Measurements from ENCODE around the gene CCDC192. TPM values are rescaled to one million over a fixed set of nuclear protein-coding genes. Genes with fewer than 3 reads are reported as not detected.
"Not testable (repeated sequence)": the region's sequence is repeated elsewhere in the genome, so short reads cannot be mapped to it uniquely, and the experiment has no call there.

The CCDC192 gene
- total RNA-seq, 6 experiments from 2014 or later = not detected

DNA sequence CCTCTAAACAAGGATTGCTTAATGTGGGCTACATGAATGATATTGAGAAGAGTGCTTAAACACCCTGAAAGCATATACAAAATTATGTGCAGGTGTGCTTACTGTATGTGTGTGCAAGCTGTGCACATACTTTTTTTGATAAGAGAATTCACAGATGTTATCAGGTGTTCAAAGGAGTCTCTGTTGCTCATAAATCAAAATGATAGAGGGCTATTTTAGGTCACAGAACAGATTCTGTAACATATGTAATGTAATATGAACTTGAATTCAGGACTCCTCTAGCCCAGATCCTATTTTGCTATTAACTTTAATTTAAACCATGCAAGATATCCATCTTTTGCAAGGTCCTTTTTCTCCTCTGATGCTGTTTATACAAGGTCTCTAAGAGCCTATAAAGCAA lies 38.2 kb downstream of the CCDC192 start:
- Histone ChIP-seq H3K4me1 (no peaks in the 10 kb centered on the region), H3K4me3 (no peak overlapping the region), H3K27me3 (no peaks in the 10 kb centered on the region), H3K9me3 (no peaks in the 10 kb centered on the region), H3K27ac (no peak overlapping the region), H3K36me3 (no peaks in the 10 kb centered on the region)
- ATAC-seq = no peak
- no peak for DNase-seq
- TF ChIP-seq POLR2A (IDR thresholded peaks at IDR 0.05) (no peak), CTCF (IDR thresholded peaks at IDR 0.05) (no peak)
- intact Hi-C loops (cut with DNase I) = no loop called here

DNA sequence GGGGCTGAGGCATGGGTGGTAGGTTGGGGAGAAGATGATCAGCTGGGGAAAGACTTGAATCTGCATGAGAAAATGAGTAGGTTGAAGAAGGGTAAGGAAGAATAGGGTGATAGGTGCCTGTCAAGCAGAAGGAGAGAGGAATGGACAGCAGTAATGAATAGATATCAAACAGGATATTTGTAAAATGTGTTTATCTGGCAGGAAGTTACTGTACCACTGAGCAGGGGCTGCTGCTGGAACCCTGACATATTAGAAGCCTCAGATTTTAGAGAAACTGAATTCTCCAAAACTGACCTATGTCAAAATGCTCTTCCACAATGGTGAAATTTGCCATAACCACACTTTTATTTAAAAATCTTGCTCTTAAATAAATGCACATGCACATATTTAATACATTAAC lies 41.0 kb downstream of the CCDC192 start:
- Histone ChIP-seq H3K9me3 (no peaks in the 10 kb centered on the region), H3K27me3 (no peaks in the 10 kb centered on the region), H3K4me3 (no peak overlapping the region), H3K36me3 (no peaks in the 10 kb centered on the region), H3K4me1 (no peaks in the 10 kb centered on the region), H3K27ac (no peak overlapping the region)
- no peak for TF ChIP-seq POLR2A (IDR thresholded peaks at IDR 0.05)
- TF ChIP-seq CTCF (IDR thresholded peaks at IDR 0.05) = no peak
- no peak for ATAC-seq
- DNase-seq = no peak
- intact Hi-C loops (cut with DNase I) = no loop called here

DNA sequence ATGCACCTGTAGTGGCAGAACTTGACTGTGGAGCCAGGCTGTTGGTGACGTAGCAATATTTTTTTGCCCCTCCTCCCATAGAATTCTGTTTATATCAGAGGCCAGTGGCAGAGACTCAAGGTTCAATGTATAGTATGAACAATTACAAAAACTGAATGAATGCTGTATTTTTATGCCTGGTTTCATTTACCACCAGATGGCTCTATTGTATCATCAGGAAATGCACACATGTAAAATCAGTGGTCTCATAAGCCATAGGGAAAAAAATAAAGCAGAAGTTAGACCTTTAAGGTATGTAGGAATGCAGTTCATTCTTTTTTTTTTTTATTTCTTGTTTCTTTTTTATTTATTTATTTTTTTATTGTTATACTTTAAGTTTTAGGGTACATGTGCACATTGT lies 43.6 kb downstream of the CCDC192 start:
- ATAC-seq = peak in 1 of 4 donors; percentile 28
- Histone ChIP-seq H3K27ac (no peak overlapping the region), H3K4me3 (no peak overlapping the region), H3K27me3 (no peaks in the 10 kb centered on the region), H3K36me3 (no peaks in the 10 kb centered on the region), H3K4me1 (no peaks in the 10 kb centered on the region), H3K9me3 (no peaks in the 10 kb centered on the region)
- no peak for DNase-seq
- intact Hi-C loops (cut with DNase I) = no loop called here
- TF ChIP-seq POLR2A (IDR thresholded peaks at IDR 0.05) = no peak
- TF ChIP-seq CTCF (IDR thresholded peaks at IDR 0.05) = peak; percentile 20 to 45 (median 38)
- 58% methylated on average over 1 of the region's 1 CpG for WGBS (ENCODE audit: insufficient coverage, low coverage, low lambda C conversion rate, missing lambda C conversion rate)

GRCh38 chr5:127752503-127753265 lies 49.5 kb downstream of the CCDC192 start:
- 74% methylated on average over 17 of the region's 32 CpGs for WGBS (ENCODE audit: insufficient coverage, low coverage, low lambda C conversion rate, missing lambda C conversion rate)
- H3K36me3 ChIP-seq; intact Hi-C loops (cut with DNase I); H3K4me3 ChIP-seq; H3K27ac ChIP-seq; DNase-seq; H3K27me3 ChIP-seq; H3K4me1 ChIP-seq; ATAC-seq; H3K9me3 ChIP-seq: not testable (repeated sequence)

DNA sequence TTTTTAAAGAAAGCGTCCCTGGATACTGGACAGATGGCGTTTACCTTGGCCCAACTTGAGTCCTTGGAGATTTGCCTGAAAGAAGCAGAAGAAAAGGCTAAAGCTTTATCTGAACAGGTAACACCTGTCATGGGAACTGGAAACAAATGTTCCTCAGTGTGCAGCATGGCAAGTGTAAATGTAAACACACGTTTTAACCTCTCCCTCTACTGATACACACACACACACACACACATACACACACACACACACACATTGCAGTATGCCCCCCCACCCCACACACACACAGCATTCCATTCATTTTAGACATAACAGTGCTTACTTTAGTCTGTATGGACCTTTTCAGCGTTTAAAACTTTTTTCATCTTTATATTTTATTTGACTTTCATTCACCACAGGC lies 51.1 kb downstream of the CCDC192 start:
- Histone ChIP-seq H3K4me3 (no peak overlapping the region), H3K27ac (no peak overlapping the region), H3K36me3 (no peaks in the 10 kb centered on the region), H3K27me3 (no peaks in the 10 kb centered on the region), H3K4me1 (no peaks in the 10 kb centered on the region), H3K9me3 (no peaks in the 10 kb centered on the region)
- no peak for ATAC-seq
- no peak for DNase-seq
- intact Hi-C loops (cut with DNase I) = no loop called here
- 17% methylated on average over 4 of the region's 4 CpGs for WGBS (ENCODE audit: insufficient coverage, low coverage, low lambda C conversion rate, missing lambda C conversion rate)
- TF ChIP-seq POLR2A (IDR thresholded peaks at IDR 0.05) = no peak
- TF ChIP-seq CTCF (IDR thresholded peaks at IDR 0.05) = no peak
